Measurements from ENCODE around the gene ORMDL3. TPM values are rescaled to one million over a fixed set of nuclear protein-coding genes. Genes with fewer than 3 reads are reported as not detected.

Gene ORMDL3
- total and polyA plus RNA-seq, 2 experiments from 2014 or later = 33.6 to 38.5 TPM

DNA sequence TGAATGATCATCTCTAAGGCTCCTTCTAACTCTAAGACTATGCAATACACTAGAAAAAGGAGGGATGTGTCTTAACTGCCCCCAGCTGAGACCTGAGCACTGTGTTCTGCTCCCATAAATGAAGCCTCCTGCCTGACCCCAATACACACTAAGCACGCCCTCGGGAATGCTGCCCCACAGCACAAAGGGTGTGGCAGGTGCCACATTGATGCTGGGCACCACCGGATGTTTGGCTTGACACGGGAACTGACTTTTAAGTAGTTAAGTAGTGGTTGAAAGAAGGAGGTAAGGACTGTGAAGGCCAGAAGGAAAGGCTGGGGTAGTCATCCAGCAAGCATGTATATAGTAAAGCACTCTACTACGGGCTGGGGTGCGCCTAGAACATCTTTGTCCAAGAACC is 39.4 kb upstream of the ORMDL3 start:
- Histone ChIP-seq H3K36me3 (ENCODE audit: insufficient read depth) (no peaks in the 10 kb centered on the region), H3K9me2 (ENCODE audit: insufficient read depth) (no peaks in the 10 kb centered on the region), H3K4me1 (ENCODE audit: insufficient read depth) (no peaks in the 10 kb centered on the region), H3F3A (replicated peaks; ENCODE audit: low read depth) (no peaks in the 10 kb centered on the region), H3K27ac (ENCODE audit: low read depth) (no peak overlapping the region), H3K4me3 (no peak overlapping the region), H2AFZ (no peak overlapping the region), H3K27me3 (ENCODE audit: insufficient read depth) (no peaks in the 10 kb centered on the region), H3K4me2 (no peak overlapping the region), H3K79me2 (replicated peaks; ENCODE audit: insufficient read depth) (no peaks in the 10 kb centered on the region), H4K20me1 (replicated peaks; ENCODE audit: insufficient read depth) (no peaks in the 10 kb centered on the region)
- Mint-ChIP-seq H3K9me3 (no peaks in the 10 kb centered on the region), H3K27ac (no peak overlapping the region), H3K4me3 (no peak overlapping the region), H3K36me3 (ENCODE audit: low read depth) (no peaks in the 10 kb centered on the region), H3K27me3 (ENCODE audit: insufficient read depth, low read depth, poor library complexity) (peaks cover 10% of the 10 kb centered on the region), H3K4me1 (peaks cover 3% of the 10 kb centered on the region; the same call in 2 of the 3 replicates)
- DNase-seq (ENCODE audit: low spot score) (no peak), ATAC-seq (no peak)
- no peak for TF ChIP-seq EZH2 (IDR thresholded peaks at IDR 0.05; ENCODE audit: low read depth, unreplicated experiment)
- TF ChIP-seq CREB1 (CRISPR knock-in tag; IDR thresholded peaks at IDR 0.05; ENCODE audit: low read depth) = no peak
- no peak for TF ChIP-seq STAT1 (IDR thresholded peaks at IDR 0.05; ENCODE audit: unreplicated experiment)
- TF ChIP-seq, protein P1, sequence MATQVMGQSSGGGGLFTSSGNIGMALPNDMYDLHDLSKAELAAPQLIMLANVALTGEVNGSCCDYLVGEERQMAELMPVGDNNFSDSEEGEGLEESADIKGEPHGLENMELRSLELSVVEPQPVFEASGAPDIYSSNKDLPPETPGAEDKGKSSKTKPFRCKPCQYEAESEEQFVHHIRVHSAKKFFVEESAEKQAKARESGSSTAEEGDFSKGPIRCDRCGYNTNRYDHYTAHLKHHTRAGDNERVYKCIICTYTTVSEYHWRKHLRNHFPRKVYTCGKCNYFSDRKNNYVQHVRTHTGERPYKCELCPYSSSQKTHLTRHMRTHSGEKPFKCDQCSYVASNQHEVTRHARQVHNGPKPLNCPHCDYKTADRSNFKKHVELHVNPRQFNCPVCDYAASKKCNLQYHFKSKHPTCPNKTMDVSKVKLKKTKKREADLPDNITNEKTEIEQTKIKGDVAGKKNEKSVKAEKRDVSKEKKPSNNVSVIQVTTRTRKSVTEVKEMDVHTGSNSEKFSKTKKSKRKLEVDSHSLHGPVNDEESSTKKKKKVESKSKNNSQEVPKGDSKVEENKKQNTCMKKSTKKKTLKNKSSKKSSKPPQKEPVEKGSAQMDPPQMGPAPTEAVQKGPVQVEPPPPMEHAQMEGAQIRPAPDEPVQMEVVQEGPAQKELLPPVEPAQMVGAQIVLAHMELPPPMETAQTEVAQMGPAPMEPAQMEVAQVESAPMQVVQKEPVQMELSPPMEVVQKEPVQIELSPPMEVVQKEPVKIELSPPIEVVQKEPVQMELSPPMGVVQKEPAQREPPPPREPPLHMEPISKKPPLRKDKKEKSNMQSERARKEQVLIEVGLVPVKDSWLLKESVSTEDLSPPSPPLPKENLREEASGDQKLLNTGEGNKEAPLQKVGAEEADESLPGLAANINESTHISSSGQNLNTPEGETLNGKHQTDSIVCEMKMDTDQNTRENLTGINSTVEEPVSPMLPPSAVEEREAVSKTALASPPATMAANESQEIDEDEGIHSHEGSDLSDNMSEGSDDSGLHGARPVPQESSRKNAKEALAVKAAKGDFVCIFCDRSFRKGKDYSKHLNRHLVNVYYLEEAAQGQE (IDR thresholded peaks at IDR 0.05; ENCODE audit: unreplicated experiment) = no peak
- no peak for TF ChIP-seq ZNF331 (CRISPR knock-in tag; IDR thresholded peaks at IDR 0.05; ENCODE audit: low read depth)
- no peak for TF ChIP-seq POLR2AphosphoS5 (IDR thresholded peaks at IDR 0.05; ENCODE audit: low read depth)
- TF ChIP-seq EZH2phosphoT487 (IDR thresholded peaks at IDR 0.05; ENCODE audit: unreplicated experiment) = no peak
- TF ChIP-seq ZNF114 (CRISPR knock-in tag; IDR thresholded peaks at IDR 0.05) = no peak
- TF ChIP-seq NANOG (IDR thresholded peaks at IDR 0.05; ENCODE audit: borderline replicate concordance) = no peak
- TF ChIP-seq, protein P2, sequence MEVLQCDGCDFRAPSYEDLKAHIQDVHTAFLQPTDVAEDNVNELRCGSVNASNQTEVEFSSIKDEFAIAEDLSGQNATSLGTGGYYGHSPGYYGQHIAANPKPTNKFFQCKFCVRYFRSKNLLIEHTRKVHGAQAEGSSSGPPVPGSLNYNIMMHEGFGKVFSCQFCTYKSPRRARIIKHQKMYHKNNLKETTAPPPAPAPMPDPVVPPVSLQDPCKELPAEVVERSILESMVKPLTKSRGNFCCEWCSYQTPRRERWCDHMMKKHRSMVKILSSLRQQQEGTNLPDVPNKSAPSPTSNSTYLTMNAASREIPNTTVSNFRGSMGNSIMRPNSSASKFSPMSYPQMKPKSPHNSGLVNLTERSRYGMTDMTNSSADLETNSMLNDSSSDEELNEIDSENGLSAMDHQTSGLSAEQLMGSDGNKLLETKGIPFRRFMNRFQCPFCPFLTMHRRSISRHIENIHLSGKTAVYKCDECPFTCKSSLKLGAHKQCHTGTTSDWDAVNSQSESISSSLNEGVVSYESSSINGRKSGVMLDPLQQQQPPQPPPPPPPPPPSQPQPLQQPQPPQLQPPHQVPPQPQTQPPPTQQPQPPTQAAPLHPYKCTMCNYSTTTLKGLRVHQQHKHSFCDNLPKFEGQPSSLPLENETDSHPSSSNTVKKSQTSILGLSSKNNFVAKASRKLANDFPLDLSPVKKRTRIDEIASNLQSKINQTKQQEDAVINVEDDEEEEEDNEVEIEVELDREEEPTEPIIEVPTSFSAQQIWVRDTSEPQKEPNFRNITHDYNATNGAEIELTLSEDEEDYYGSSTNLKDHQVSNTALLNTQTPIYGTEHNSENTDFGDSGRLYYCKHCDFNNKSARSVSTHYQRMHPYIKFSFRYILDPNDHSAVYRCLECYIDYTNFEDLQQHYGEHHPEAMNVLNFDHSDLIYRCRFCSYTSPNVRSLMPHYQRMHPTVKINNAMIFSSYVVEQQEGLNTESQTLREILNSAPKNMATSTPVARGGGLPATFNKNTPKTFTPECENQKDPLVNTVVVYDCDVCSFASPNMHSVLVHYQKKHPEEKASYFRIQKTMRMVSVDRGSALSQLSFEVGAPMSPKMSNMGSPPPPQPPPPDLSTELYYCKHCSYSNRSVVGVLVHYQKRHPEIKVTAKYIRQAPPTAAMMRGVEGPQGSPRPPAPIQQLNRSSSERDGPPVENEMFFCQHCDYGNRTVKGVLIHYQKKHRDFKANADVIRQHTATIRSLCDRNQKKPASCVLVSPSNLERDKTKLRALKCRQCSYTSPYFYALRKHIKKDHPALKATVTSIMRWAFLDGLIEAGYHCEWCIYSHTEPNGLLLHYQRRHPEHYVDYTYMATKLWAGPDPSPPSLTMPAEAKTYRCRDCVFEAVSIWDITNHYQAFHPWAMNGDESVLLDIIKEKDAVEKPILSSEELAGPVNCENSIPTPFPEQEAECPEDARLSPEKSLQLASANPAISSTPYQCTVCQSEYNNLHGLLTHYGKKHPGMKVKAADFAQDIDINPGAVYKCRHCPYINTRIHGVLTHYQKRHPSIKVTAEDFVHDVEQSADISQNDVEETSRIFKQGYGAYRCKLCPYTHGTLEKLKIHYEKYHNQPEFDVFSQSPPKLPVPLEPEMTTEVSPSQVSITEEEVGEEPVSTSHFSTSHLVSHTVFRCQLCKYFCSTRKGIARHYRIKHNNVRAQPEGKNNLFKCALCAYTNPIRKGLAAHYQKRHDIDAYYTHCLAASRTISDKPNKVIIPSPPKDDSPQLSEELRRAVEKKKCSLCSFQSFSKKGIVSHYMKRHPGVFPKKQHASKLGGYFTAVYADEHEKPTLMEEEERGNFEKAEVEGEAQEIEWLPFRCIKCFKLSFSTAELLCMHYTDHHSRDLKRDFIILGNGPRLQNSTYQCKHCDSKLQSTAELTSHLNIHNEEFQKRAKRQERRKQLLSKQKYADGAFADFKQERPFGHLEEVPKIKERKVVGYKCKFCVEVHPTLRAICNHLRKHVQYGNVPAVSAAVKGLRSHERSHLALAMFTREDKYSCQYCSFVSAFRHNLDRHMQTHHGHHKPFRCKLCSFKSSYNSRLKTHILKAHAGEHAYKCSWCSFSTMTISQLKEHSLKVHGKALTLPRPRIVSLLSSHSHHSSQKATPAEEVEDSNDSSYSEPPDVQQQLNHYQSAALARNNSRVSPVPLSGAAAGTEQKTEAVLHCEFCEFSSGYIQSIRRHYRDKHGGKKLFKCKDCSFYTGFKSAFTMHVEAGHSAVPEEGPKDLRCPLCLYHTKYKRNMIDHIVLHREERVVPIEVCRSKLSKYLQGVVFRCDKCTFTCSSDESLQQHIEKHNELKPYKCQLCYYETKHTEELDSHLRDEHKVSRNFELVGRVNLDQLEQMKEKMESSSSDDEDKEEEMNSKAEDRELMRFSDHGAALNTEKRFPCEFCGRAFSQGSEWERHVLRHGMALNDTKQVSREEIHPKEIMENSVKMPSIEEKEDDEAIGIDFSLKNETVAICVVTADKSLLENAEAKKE (CRISPR knock-in tag; IDR thresholded peaks at IDR 0.05) = no peak
- TF ChIP-seq, protein P3, sequence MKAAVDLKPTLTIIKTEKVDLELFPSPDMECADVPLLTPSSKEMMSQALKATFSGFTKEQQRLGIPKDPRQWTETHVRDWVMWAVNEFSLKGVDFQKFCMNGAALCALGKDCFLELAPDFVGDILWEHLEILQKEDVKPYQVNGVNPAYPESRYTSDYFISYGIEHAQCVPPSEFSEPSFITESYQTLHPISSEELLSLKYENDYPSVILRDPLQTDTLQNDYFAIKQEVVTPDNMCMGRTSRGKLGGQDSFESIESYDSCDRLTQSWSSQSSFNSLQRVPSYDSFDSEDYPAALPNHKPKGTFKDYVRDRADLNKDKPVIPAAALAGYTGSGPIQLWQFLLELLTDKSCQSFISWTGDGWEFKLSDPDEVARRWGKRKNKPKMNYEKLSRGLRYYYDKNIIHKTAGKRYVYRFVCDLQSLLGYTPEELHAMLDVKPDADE (IDR thresholded peaks at IDR 0.05) = no peak
- TF ChIP-seq JUNB (IDR thresholded peaks at IDR 0.05; ENCODE audit: unreplicated experiment) = no peak
- TF ChIP-seq, protein P4, sequence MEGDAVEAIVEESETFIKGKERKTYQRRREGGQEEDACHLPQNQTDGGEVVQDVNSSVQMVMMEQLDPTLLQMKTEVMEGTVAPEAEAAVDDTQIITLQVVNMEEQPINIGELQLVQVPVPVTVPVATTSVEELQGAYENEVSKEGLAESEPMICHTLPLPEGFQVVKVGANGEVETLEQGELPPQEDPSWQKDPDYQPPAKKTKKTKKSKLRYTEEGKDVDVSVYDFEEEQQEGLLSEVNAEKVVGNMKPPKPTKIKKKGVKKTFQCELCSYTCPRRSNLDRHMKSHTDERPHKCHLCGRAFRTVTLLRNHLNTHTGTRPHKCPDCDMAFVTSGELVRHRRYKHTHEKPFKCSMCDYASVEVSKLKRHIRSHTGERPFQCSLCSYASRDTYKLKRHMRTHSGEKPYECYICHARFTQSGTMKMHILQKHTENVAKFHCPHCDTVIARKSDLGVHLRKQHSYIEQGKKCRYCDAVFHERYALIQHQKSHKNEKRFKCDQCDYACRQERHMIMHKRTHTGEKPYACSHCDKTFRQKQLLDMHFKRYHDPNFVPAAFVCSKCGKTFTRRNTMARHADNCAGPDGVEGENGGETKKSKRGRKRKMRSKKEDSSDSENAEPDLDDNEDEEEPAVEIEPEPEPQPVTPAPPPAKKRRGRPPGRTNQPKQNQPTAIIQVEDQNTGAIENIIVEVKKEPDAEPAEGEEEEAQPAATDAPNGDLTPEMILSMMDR (conservative IDR thresholded peaks at IDR 0.05; ENCODE audit: low read depth in 2 of 2) = no peak
